B cell (primary cell): ENCODE measurements around the gene ATXN1.

Source experiments
- EZH2 ChIP-seq: IDR thresholded peaks from 2 replicates; pipeline ENCODE4 v1.6.1; 2012; ENCODE audit warnings: borderline replicate concordance, low read depth, mild to moderate bottlenecking, moderate library complexity, low read length; ENCODE audit not compliant: insufficient read depth, poor library complexity, severe bottlenecking
- TF ChIP-seq, protein P1 (sequence below): fragments of 200-600 bp; IDR thresholded peaks from one replicate; pipeline ENCODE4 v1.8.0; 2022; ENCODE audit warnings: antibody characterized with exemption, mild to moderate bottlenecking

DNA sequence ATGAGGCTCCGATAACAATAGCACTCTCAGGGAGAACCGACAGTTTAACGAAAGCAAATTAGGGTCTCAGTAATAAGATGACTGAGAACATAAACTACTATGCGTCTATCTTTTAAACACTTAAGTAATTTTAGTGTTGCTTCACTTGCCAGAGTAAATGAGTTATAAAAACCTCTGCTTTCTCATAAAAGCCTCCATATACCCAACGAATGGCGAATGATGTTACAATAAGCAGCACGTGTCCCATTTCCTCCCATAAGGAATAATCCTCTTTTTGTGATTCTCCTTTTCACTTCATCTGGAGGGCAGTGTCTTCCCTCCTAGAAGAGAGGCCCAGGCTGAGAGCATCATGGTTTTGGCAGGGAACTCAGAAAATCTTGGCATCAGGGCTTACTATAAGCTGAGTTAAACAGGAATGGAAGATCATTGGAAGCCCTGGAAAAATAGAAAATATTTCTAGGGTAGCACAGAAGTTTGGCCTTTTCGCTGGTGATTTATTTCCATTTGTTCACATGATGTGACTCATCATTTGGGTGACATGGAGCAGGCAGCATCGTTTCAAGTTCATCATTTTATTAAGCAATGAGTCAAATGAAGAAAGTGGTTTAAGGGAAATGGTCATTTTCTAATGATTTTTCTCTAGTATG lies 255.4 kb downstream of the ATXN1 start:
- TF ChIP-seq, protein P1, sequence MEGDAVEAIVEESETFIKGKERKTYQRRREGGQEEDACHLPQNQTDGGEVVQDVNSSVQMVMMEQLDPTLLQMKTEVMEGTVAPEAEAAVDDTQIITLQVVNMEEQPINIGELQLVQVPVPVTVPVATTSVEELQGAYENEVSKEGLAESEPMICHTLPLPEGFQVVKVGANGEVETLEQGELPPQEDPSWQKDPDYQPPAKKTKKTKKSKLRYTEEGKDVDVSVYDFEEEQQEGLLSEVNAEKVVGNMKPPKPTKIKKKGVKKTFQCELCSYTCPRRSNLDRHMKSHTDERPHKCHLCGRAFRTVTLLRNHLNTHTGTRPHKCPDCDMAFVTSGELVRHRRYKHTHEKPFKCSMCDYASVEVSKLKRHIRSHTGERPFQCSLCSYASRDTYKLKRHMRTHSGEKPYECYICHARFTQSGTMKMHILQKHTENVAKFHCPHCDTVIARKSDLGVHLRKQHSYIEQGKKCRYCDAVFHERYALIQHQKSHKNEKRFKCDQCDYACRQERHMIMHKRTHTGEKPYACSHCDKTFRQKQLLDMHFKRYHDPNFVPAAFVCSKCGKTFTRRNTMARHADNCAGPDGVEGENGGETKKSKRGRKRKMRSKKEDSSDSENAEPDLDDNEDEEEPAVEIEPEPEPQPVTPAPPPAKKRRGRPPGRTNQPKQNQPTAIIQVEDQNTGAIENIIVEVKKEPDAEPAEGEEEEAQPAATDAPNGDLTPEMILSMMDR = no peak
- TF ChIP-seq EZH2 = no peak
